Progenitor cell of endocrine pancreas (in vitro differentiated cells): ENCODE data around the gene DCC. TPM values are rescaled to one million over a fixed set of nuclear protein-coding genes. Genes with fewer than 3 reads are reported as not detected.

ENCODE experiments used
- DNase-seq: peaks from one replicate; pipeline ENCODE4 v3.0.0; 2021; ENCODE audit warnings: low spot score; ENCODE audit not compliant: unreplicated experiment
- H3K27ac Mint-ChIP-seq: 2 replicates; pipeline ENCODE4 v1.8.0; 2021; ENCODE audit warnings: mild to moderate bottlenecking, moderate library complexity, mixed read lengths
- H3K27me3 Mint-ChIP-seq: 2 replicates; pipeline ENCODE4 v1.8.0; 2021; ENCODE audit warnings: mixed read lengths
- H3K36me3 Mint-ChIP-seq: 2 replicates; pipeline ENCODE4 v1.8.0; 2022; ENCODE audit warnings: mixed read lengths; ENCODE audit not compliant: insufficient read depth
- H3K4me1 Mint-ChIP-seq: 2 replicates; pipeline ENCODE4 v1.8.0; 2021; ENCODE audit warnings: low read depth, mixed read lengths
- H3K4me3 Mint-ChIP-seq: 2 replicates; pipeline ENCODE4 v1.8.0; 2021; ENCODE audit warnings: low read depth, mild to moderate bottlenecking, moderate library complexity, mixed read lengths
- H3K9me3 Mint-ChIP-seq: 2 replicates; pipeline ENCODE4 v1.8.0; 2021; ENCODE audit warnings: low read depth, mixed read lengths
- CTCF ChIP-seq: fragments of 200-600 bp; sonication (generic); IDR thresholded peaks from one replicate; pipeline ENCODE4 v1.5.0; 2021; ENCODE audit warnings: antibody characterized with exemption, mild to moderate bottlenecking; ENCODE audit not compliant: unreplicated experiment
- total RNA-seq: library from RNA; stranded (reverse); gene quantifications from 2 replicates; pipeline ENCODE4 v1.2.1, GENCODE V29; 2021

Gene DCC
- total RNA-seq, 1 donor from 2014 or later: 8.4 TPM

DNA sequence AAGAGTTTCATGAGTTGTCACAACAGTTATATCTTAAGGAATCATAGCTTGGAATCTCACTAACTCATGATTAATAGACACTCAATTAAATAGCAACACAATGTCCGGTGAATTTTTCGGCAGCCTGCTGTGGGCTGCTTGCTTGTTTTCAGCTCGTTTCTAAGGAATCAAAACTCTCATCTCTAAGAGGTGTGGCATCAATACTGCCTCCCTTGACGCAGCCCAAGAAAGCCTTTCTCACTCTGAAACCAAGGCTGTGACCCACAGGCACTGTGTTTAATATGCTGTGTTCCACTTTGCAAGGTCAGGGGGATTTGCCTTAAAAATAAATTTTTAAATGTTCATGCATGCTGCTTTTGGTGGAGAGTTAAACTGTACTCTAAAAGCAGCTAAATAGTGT lies 5.4 kb downstream of the DCC start:
- no peaks in the 10 kb centered on the region for H3K36me3 Mint-ChIP-seq
- H3K4me1 Mint-ChIP-seq: peaks cover 35% of the 10 kb centered on the region
- peaks cover 5% of the 10 kb centered on the region for H3K9me3 Mint-ChIP-seq
- H3K27ac Mint-ChIP-seq: no peak overlapping the region
- H3K27me3 Mint-ChIP-seq: peaks cover 21% of the 10 kb centered on the region
- TF ChIP-seq CTCF: no peak
- no peak overlapping the region for H3K4me3 Mint-ChIP-seq
- DNase-seq: no peak

- no peaks in the 10 kb centered on the region for H3K36me3 Mint-ChIP-seq
- H3K4me1 Mint-ChIP-seq: peaks cover 25% of the 10 kb centered on the region
- no peak overlapping the region for H3K27ac Mint-ChIP-seq
- H3K9me3 Mint-ChIP-seq: peaks cover 5% of the 10 kb centered on the region
- H3K4me3 Mint-ChIP-seq: no peak overlapping the region
- TF ChIP-seq CTCF: peak; percentile 51
- no peak for DNase-seq
- H3K27me3 Mint-ChIP-seq: peaks cover 8% of the 10 kb centered on the region
Measured at GRCh38 chr18:52348209-52348608, 8.2 kb downstream of the DCC start.

GRCh38 chr18:52349498-52349897 lies 9.5 kb downstream of the DCC start:
- no peak for TF ChIP-seq CTCF
- no peak for DNase-seq
- Mint-ChIP-seq H3K4me3 (no peak overlapping the region), H3K4me1 (peaks cover 25% of the 10 kb centered on the region), H3K27ac (no peak overlapping the region), H3K27me3 (peaks cover 11% of the 10 kb centered on the region), H3K36me3 (no peaks in the 10 kb centered on the region), H3K9me3 (peaks cover 5% of the 10 kb centered on the region)

DNA sequence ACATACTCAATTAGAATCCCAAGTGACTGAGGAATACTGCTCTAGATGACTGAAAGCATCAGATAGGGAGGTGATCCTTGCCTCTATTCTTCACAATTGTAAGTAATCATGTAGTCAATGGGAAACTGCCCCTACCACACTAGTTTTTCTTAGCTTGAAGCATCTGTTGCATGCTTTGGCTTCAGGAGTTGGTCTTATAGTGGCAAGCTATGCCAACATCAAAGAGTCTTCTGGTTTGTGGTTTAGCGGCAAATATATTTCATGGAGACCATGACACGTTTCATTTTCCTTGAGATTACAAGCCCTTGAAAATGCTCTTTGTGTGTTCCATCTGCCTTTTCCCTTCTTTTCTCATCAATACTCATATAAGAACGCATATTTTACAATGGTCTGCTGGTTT lies 12.9 kb downstream of the DCC start:
- Mint-ChIP-seq H3K4me3 (no peak overlapping the region), H3K9me3 (peaks cover 5% of the 10 kb centered on the region)
- TF ChIP-seq CTCF: no peak

GRCh38 chr18:52353589-52353988 lies 13.6 kb downstream of the DCC start:
- no peak overlapping the region for H3K27ac Mint-ChIP-seq
- peaks cover 3% of the 10 kb centered on the region for H3K36me3 Mint-ChIP-seq
- H3K27me3 Mint-ChIP-seq: peaks cover 13% of the 10 kb centered on the region
- peaks cover 13% of the 10 kb centered on the region for H3K4me1 Mint-ChIP-seq
- H3K4me3 Mint-ChIP-seq: no peak overlapping the region
- peaks cover 4% of the 10 kb centered on the region for H3K9me3 Mint-ChIP-seq
- DNase-seq: no peak
- no peak for TF ChIP-seq CTCF

More for the DNA sequence above, 12.9 kb downstream of the DCC start:
- peaks cover under 1% of the 10 kb centered on the region for H3K36me3 Mint-ChIP-seq
- H3K4me1 Mint-ChIP-seq: peaks cover 13% of the 10 kb centered on the region
- H3K27ac Mint-ChIP-seq: no peak overlapping the region
- H3K27me3 Mint-ChIP-seq: peaks cover 13% of the 10 kb centered on the region
- DNase-seq: no peak
